ENCODE results near the gene AQP10.

GRCh38 chr1:154288661-154289060 is 32.2 kb upstream of the AQP10 start:
- TF ChIP-seq CTCF (IDR thresholded peaks at IDR 0.05): no peak
- TF ChIP-seq POLR2AphosphoS5 (IDR thresholded peaks at IDR 0.05): no peak
- TF ChIP-seq POLR2A (IDR thresholded peaks at IDR 0.05; ENCODE audit: low read depth): no peak
- no peak for TF ChIP-seq EP300 (IDR thresholded peaks at IDR 0.05)

Measured in esophagus muscularis mucosa (tissue), 4 donors.